ENCODE data around the gene GAPT. TPM values are rescaled to one million over a fixed set of nuclear protein-coding genes. Genes with fewer than 3 reads are reported as not detected.

The GAPT gene
- polyA plus RNA-seq, 1 donor (not counting 4 experiments of a cell fraction or from before 2014, with no cell fraction given), result not detected

- no peak for FAIRE-seq
Measured at GRCh38 chr5:58486290-58486689, 4.9 kb upstream of the GAPT start.

DNA sequence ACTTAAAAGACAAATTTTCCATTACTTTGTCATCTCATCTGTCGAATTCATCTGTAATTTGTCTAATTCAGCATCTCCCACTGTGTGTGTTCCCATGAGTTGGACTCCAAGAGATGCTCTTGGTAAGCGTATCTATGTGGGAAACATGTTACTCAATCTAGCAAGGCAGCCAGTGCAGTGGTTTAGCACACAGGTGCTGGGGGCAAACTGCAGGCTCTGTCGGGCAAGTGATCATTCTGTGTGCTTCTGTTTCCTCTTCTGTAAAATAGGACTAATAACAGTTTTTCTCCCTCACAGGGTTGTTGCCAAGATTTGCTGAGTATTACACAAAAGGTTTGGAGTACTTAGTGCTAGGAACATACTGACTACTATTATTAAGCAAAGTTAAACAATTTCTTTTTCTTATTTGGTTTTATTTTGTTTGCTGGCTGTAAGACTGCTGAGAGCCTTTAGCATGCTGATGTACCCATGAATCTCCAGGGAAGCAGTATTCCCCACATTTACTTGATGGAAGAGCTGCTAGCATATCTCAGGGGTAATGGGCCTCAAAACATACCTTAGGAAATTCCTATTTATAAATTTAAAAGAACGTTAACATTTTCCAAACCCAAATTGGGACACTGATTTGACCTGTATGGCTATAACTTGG lies 709 bp upstream of the GAPT start:
- no peaks in the 10 kb centered on the region for H3K4me1 ChIP-seq (ENCODE audit: control insufficient read depth, extremely low read depth, insufficient read depth, low read length)
- no peaks in the 10 kb centered on the region for H3K36me3 ChIP-seq (ENCODE audit: control insufficient read depth in 2 of 2, extremely low read depth in 1 of 2, insufficient read depth in 2 of 2, low read length in 2 of 2)
- H3K4me3 ChIP-seq (ENCODE audit: control insufficient read depth in 2 of 3, extremely low read depth in 1 of 3, insufficient read depth in 2 of 3, low read depth in 1 of 3, low read length in 3 of 3), result no peak overlapping the region
- H3K9ac ChIP-seq (ENCODE audit: control insufficient read depth, extremely low read depth, insufficient read depth, low read length), result no peak overlapping the region
- DNase-seq (ENCODE audit: low read depth, low spot score) (no peak), FAIRE-seq (no peak)
- H3K9me1 ChIP-seq (ENCODE audit: control insufficient read depth, extremely low read depth, insufficient read depth, low read length), result no peaks in the 10 kb centered on the region
- dilution Hi-C loops (cut with MboI; ENCODE audit: extremely low pct_ligation_motif_present, low sequenced_read_pairs), result no loop called here
- H3K9me3 ChIP-seq (ENCODE audit: control insufficient read depth, low read depth, low read length), result no peaks in the 10 kb centered on the region
- TF ChIP-seq EZH2 (IDR thresholded peaks at IDR 0.05; ENCODE audit: low read length), result no peak
- TF ChIP-seq, protein P1, sequence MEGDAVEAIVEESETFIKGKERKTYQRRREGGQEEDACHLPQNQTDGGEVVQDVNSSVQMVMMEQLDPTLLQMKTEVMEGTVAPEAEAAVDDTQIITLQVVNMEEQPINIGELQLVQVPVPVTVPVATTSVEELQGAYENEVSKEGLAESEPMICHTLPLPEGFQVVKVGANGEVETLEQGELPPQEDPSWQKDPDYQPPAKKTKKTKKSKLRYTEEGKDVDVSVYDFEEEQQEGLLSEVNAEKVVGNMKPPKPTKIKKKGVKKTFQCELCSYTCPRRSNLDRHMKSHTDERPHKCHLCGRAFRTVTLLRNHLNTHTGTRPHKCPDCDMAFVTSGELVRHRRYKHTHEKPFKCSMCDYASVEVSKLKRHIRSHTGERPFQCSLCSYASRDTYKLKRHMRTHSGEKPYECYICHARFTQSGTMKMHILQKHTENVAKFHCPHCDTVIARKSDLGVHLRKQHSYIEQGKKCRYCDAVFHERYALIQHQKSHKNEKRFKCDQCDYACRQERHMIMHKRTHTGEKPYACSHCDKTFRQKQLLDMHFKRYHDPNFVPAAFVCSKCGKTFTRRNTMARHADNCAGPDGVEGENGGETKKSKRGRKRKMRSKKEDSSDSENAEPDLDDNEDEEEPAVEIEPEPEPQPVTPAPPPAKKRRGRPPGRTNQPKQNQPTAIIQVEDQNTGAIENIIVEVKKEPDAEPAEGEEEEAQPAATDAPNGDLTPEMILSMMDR (optimal IDR thresholded peaks at IDR 0.05 in 1 of 3, IDR thresholded peaks at IDR 0.05 in 1 of 3, conservative IDR thresholded peaks at IDR 0.05 in 1 of 3; ENCODE audit: extremely low read depth in 1 of 3, insufficient read depth in 2 of 3, low read length in 3 of 3), result no peak
- H3K27me3 ChIP-seq (ENCODE audit: control insufficient read depth, extremely low read depth, insufficient read depth, low read length), result no peaks in the 10 kb centered on the region
- no peak overlapping the region for H3K27ac ChIP-seq (ENCODE audit: control insufficient read depth, insufficient read depth, low read length)
- H3K79me2 ChIP-seq (ENCODE audit: control insufficient read depth, insufficient read depth, low read length), result no peaks in the 10 kb centered on the region
- H4K20me1 ChIP-seq (ENCODE audit: control insufficient read depth, extremely low read depth, insufficient read depth, low read length), result no peaks in the 10 kb centered on the region
- H3K4me2 ChIP-seq (ENCODE audit: control insufficient read depth, extremely low read depth, insufficient read depth, low read depth, low read length), result no peak overlapping the region
- no peak overlapping the region for H2AFZ ChIP-seq (ENCODE audit: control insufficient read depth, low read length)

More at GRCh38 chr5:58486290-58486689, 4.9 kb upstream of the GAPT start:
- no peak for TF ChIP-seq EZH2 (IDR thresholded peaks at IDR 0.05; ENCODE audit: low read length)
- TF ChIP-seq, protein P1 (optimal IDR thresholded peaks at IDR 0.05 in 1 of 3, IDR thresholded peaks at IDR 0.05 in 1 of 3, conservative IDR thresholded peaks at IDR 0.05 in 1 of 3; ENCODE audit: extremely low read depth in 1 of 3, insufficient read depth in 2 of 3, low read length in 3 of 3), result no peak
- Histone ChIP-seq H4K20me1 (ENCODE audit: control insufficient read depth, extremely low read depth, insufficient read depth, low read length) (no peaks in the 10 kb centered on the region), H3K9me3 (ENCODE audit: control insufficient read depth, low read depth, low read length) (no peaks in the 10 kb centered on the region), H3K27me3 (ENCODE audit: control insufficient read depth, extremely low read depth, insufficient read depth, low read length) (no peaks in the 10 kb centered on the region), H3K4me2 (ENCODE audit: control insufficient read depth, extremely low read depth, insufficient read depth, low read depth, low read length) (no peak overlapping the region), H3K4me3 (ENCODE audit: control insufficient read depth in 2 of 3, extremely low read depth in 1 of 3, insufficient read depth in 2 of 3, low read depth in 1 of 3, low read length in 3 of 3) (no peak overlapping the region), H2AFZ (ENCODE audit: control insufficient read depth, low read length) (no peak overlapping the region), H3K79me2 (ENCODE audit: control insufficient read depth, insufficient read depth, low read length) (no peaks in the 10 kb centered on the region), H3K27ac (ENCODE audit: control insufficient read depth, insufficient read depth, low read length) (no peak overlapping the region), H3K36me3 (ENCODE audit: control insufficient read depth in 2 of 2, extremely low read depth in 1 of 2, insufficient read depth in 2 of 2, low read length in 2 of 2) (no peaks in the 10 kb centered on the region), H3K9ac (ENCODE audit: control insufficient read depth, extremely low read depth, insufficient read depth, low read length) (no peak overlapping the region), H3K9me1 (ENCODE audit: control insufficient read depth, extremely low read depth, insufficient read depth, low read length) (no peaks in the 10 kb centered on the region), H3K4me1 (ENCODE audit: control insufficient read depth, extremely low read depth, insufficient read depth, low read length) (no peaks in the 10 kb centered on the region)
- DNase-seq (ENCODE audit: low read depth, low spot score), result no peak
- dilution Hi-C loops (cut with MboI; ENCODE audit: extremely low pct_ligation_motif_present, low sequenced_read_pairs), result no loop called here

Data from keratinocyte (primary cell).